Activated naive CD8-positive, alpha-beta T cell treated with anti-CD3 and anti-CD28 coated beads, Interleukin-2, amount 50 U/mL, for 24 hours (primary cell): ENCODE measurements around the gene OR10G4.
"Not testable (repeated sequence)": the region's sequence is repeated elsewhere in the genome, so short reads cannot be mapped to it uniquely, and the experiment has no call there.

Experiments
- ATAC-seq: fragments of 150-1000 bp; cut with Tn5 transposase; one replicate; pipeline ENCODE4 v1.10.0; 2021
- DNase-seq: peaks from one replicate; pipeline ENCODE4 v3.0.0; 2021
- H3K27ac Mint-ChIP-seq: one replicate; pipeline ENCODE4 v1.8.0; 2021; ENCODE audit warnings: mild to moderate bottlenecking, mixed read lengths
- H3K27me3 Mint-ChIP-seq: one replicate; pipeline ENCODE4 v1.8.0; 2021; ENCODE audit warnings: mixed read lengths
- H3K36me3 Mint-ChIP-seq: one replicate; pipeline ENCODE4 v1.8.0; 2021; ENCODE audit warnings: low read depth, mixed read lengths
- H3K4me1 Mint-ChIP-seq: one replicate; pipeline ENCODE4 v1.8.0; 2021; ENCODE audit warnings: mixed read lengths
- H3K4me3 Mint-ChIP-seq: one replicate; pipeline ENCODE4 v1.8.0; 2021; ENCODE audit warnings: mild to moderate bottlenecking, moderate library complexity, mixed read lengths
- H3K9me3 Mint-ChIP-seq: one replicate; pipeline ENCODE4 v1.8.0; 2021; ENCODE audit warnings: mixed read lengths

The OR10G4 gene

GRCh38 chr11:124012697-124013096 lies at the start of gene OR10G4:
TSS of gene OR10G4 (plus strand) at chr11:124012997. CDS start at chr11:124015575, 2,578 bp downstream.
- no peak for DNase-seq
- Mint-ChIP-seq H3K27ac (no peak within 1 kb of the TSS), H3K9me3 (no peaks in the 10 kb centered on the region), H3K36me3 (no peaks in the 10 kb centered on the region), H3K4me3 (no peak within 1 kb of the TSS), H3K27me3 (peaks cover 5% of the 10 kb centered on the region), H3K4me1 (no peaks in the 10 kb centered on the region)
- ATAC-seq: no peak

- H3K27me3 Mint-ChIP-seq: no peaks in the 10 kb centered on the region
- H3K4me3 Mint-ChIP-seq: no peak overlapping the region
- no peaks in the 10 kb centered on the region for H3K9me3 Mint-ChIP-seq
- no peak for DNase-seq
- ATAC-seq: no peak
- no peaks in the 10 kb centered on the region for H3K4me1 Mint-ChIP-seq
- no peaks in the 10 kb centered on the region for H3K36me3 Mint-ChIP-seq
- no peak overlapping the region for H3K27ac Mint-ChIP-seq
Measured at GRCh38 chr11:123973816-123974215, 39.0 kb upstream of the OR10G4 start.

- ATAC-seq (no peak), DNase-seq (no peak)
- H3K36me3 Mint-ChIP-seq: no peaks in the 10 kb centered on the region
- H3K4me1 Mint-ChIP-seq: no peaks in the 10 kb centered on the region
- no peak overlapping the region for H3K27ac Mint-ChIP-seq
- no peak overlapping the region for H3K4me3 Mint-ChIP-seq
- no peaks in the 10 kb centered on the region for H3K27me3 Mint-ChIP-seq
- no peaks in the 10 kb centered on the region for H3K9me3 Mint-ChIP-seq
Measured at GRCh38 chr11:123976770-123977560, 35.8 kb upstream of the OR10G4 start.

GRCh38 chr11:123977731-123978347 lies 35.0 kb upstream of the OR10G4 start, which contains the start of gene OR10S1:
TSS of gene OR10S1 (minus strand) at chr11:123977781. CDS start at chr11:123977664, 117 bp downstream.
- Mint-ChIP-seq H3K27ac (no peak within 1 kb of the TSS), H3K27me3 (no peaks in the 10 kb centered on the region), H3K9me3 (no peaks in the 10 kb centered on the region), H3K4me3 (no peak within 1 kb of the TSS), H3K36me3 (no peaks in the 10 kb centered on the region), H3K4me1 (no peaks in the 10 kb centered on the region)
- no peak for ATAC-seq
- DNase-seq: no peak

GRCh38 chr11:123979311-123979710 lies 33.5 kb upstream of the OR10G4 start:
- no peaks in the 10 kb centered on the region for H3K27me3 Mint-ChIP-seq
- H3K9me3 Mint-ChIP-seq: no peaks in the 10 kb centered on the region
- no peak overlapping the region for H3K27ac Mint-ChIP-seq
- H3K4me3 Mint-ChIP-seq: no peak overlapping the region
- ATAC-seq: no peak
- DNase-seq: no peak
- H3K4me1 Mint-ChIP-seq: no peaks in the 10 kb centered on the region
- no peaks in the 10 kb centered on the region for H3K36me3 Mint-ChIP-seq

- no peaks in the 10 kb centered on the region for H3K4me1 Mint-ChIP-seq
- ATAC-seq (no peak), DNase-seq (no peak)
- H3K27ac Mint-ChIP-seq: no peak within 1 kb of the TSS
- no peak within 1 kb of the TSS for H3K4me3 Mint-ChIP-seq
- H3K36me3 Mint-ChIP-seq: no peaks in the 10 kb centered on the region
- H3K27me3 Mint-ChIP-seq: peaks cover 2% of the 10 kb centered on the region
- no peaks in the 10 kb centered on the region for H3K9me3 Mint-ChIP-seq
Measured at GRCh38 chr11:123995119-123995518, 17.7 kb upstream of the OR10G4 start, which contains the start of gene OR10G6. TSS of gene OR10G6 (minus strand) at chr11:123995161. CDS start at chr11:123995161, 0 bp downstream.

GRCh38 chr11:124015837-124016236 lies 3.0 kb downstream of the OR10G4 start:
- H3K27me3 Mint-ChIP-seq, H3K4me3 Mint-ChIP-seq, H3K36me3 Mint-ChIP-seq, H3K9me3 Mint-ChIP-seq, DNase-seq, H3K27ac Mint-ChIP-seq, H3K4me1 Mint-ChIP-seq, ATAC-seq: not testable (repeated sequence)

- no peak for DNase-seq
- H3K4me1 Mint-ChIP-seq: no peaks in the 10 kb centered on the region
Measured at GRCh38 chr11:124026498-124026897, 13.7 kb downstream of the OR10G4 start, which contains the start of gene OR10G8. TSS of gene OR10G8 (plus strand) at chr11:124026798. CDS start at chr11:124029623, 2,825 bp downstream.

GRCh38 chr11:124036666-124037065 lies 23.9 kb downstream of the OR10G4 start:
- no peak for DNase-seq
- Mint-ChIP-seq H3K9me3 (no peaks in the 10 kb centered on the region), H3K4me3 (no peak overlapping the region), H3K36me3 (no peaks in the 10 kb centered on the region), H3K27ac (no peak overlapping the region), H3K4me1 (no peaks in the 10 kb centered on the region), H3K27me3 (peaks cover 18% of the 10 kb centered on the region)
- no peak for ATAC-seq

More at GRCh38 chr11:124026498-124026897, 13.7 kb downstream of the OR10G4 start, which contains the start of gene OR10G8:
- H3K27ac Mint-ChIP-seq: no peak within 1 kb of the TSS
- no peaks in the 10 kb centered on the region for H3K9me3 Mint-ChIP-seq
- no peak for ATAC-seq
- H3K27me3 Mint-ChIP-seq: no peaks in the 10 kb centered on the region
- no peak within 1 kb of the TSS for H3K4me3 Mint-ChIP-seq
- H3K36me3 Mint-ChIP-seq: no peaks in the 10 kb centered on the region

GRCh38 chr11:124039557-124039956 lies 26.8 kb downstream of the OR10G4 start:
- no peak overlapping the region for H3K27ac Mint-ChIP-seq
- ATAC-seq (no peak), DNase-seq (no peak)
- no peak overlapping the region for H3K4me3 Mint-ChIP-seq
- no peaks in the 10 kb centered on the region for H3K9me3 Mint-ChIP-seq
- H3K4me1 Mint-ChIP-seq: no peaks in the 10 kb centered on the region
- H3K27me3 Mint-ChIP-seq: peaks cover 20% of the 10 kb centered on the region
- no peaks in the 10 kb centered on the region for H3K36me3 Mint-ChIP-seq

GRCh38 chr11:124041254-124041653 lies 28.5 kb downstream of the OR10G4 start, which contains the start of gene OR10G7:
TSS of gene OR10G7 (minus strand) at chr11:124041325. CDS start at chr11:124039001, 2,324 bp downstream.
- Mint-ChIP-seq H3K27ac (no peak within 1 kb of the TSS), H3K9me3 (no peaks in the 10 kb centered on the region), H3K27me3 (peaks cover 13% of the 10 kb centered on the region)

GRCh38 chr11:124043420-124043819 lies 30.6 kb downstream of the OR10G4 start:
- H3K9me3 Mint-ChIP-seq: no peaks in the 10 kb centered on the region
- no peak overlapping the region for H3K27ac Mint-ChIP-seq
- no peaks in the 10 kb centered on the region for H3K36me3 Mint-ChIP-seq
- DNase-seq (no peak), ATAC-seq (no peak)
- H3K4me3 Mint-ChIP-seq: no peak overlapping the region
- H3K4me1 Mint-ChIP-seq: no peaks in the 10 kb centered on the region
- peaks cover 9% of the 10 kb centered on the region for H3K27me3 Mint-ChIP-seq

More at GRCh38 chr11:124041254-124041653, 28.5 kb downstream of the OR10G4 start, which contains the start of gene OR10G7:
- Mint-ChIP-seq H3K36me3 (no peaks in the 10 kb centered on the region), H3K4me1 (no peaks in the 10 kb centered on the region), H3K4me3 (no peak within 1 kb of the TSS)
- no peak for ATAC-seq
- DNase-seq: no peak

GRCh38 chr11:124050748-124051147 lies 38.0 kb downstream of the OR10G4 start:
- no peaks in the 10 kb centered on the region for H3K36me3 Mint-ChIP-seq
- DNase-seq: no peak
- no peak overlapping the region for H3K27ac Mint-ChIP-seq
- no peak for ATAC-seq
- H3K4me3 Mint-ChIP-seq: no peak overlapping the region
- H3K27me3 Mint-ChIP-seq: peaks cover 4% of the 10 kb centered on the region
- H3K4me1 Mint-ChIP-seq: no peaks in the 10 kb centered on the region
- no peaks in the 10 kb centered on the region for H3K9me3 Mint-ChIP-seq

- ATAC-seq (no peak), DNase-seq (no peak)
- Mint-ChIP-seq H3K27me3 (peaks cover 2% of the 10 kb centered on the region), H3K36me3 (no peaks in the 10 kb centered on the region), H3K27ac (no peak overlapping the region), H3K4me1 (no peaks in the 10 kb centered on the region), H3K9me3 (no peaks in the 10 kb centered on the region), H3K4me3 (no peak overlapping the region)
Measured at GRCh38 chr11:124052966-124053365, 40.2 kb downstream of the OR10G4 start.
